H1 (cell line): ENCODE data around the gene LDLRAD3. TPM values are rescaled to one million over a fixed set of nuclear protein-coding genes. Genes with fewer than 3 reads are reported as not detected.

Experiments used
- EP300 ChIP-seq, 2 experiments: IDR thresholded peaks; 1 replicate in 1 of 2; 2 replicates in 1 of 2; pipeline ENCODE4 v1.6.1; 2011 to 2012; ENCODE audit warnings: low read depth in 2 of 2, low read length in 2 of 2, mild to moderate bottlenecking in 2 of 2, borderline replicate concordance in 1 of 2, inconsistent platforms in 1 of 2, moderate library complexity in 1 of 2
- YY1 ChIP-seq: IDR thresholded peaks from 2 replicates; pipeline ENCODE4 v1.6.1; 2011; ENCODE audit warnings: low read depth, mild to moderate bottlenecking, low read length
- polyA plus RNA-seq, 7 experiments: library from polyadenylated mRNA; depleted of rRNA in 3 of 7; stranded (reverse) in 5 of 7; unstranded in 2 of 7; fragments of >200 nt in 5 of 7; fragments of 200-250 nt in 2 of 7; gene quantifications; 1 replicate in 5 of 7; 2 replicates in 1 of 7; 4 replicates in 1 of 7; pipeline versions ENCODE4 v1.2.1 to v1.2.3, GENCODE V29; 2011 to 2013; ENCODE audit warnings: missing spikeins in 2 of 7, mixed read lengths in 2 of 7
- total RNA-seq: library from RNA; stranded (reverse); fragmentation: NEBNext Ultra II Directional; extraction: Animal tissue kit (Norgen Biotek cat#: 25700); gene quantifications from 2 replicates; pipeline ENCODE4 v1.2.1, GENCODE V29; 2021
- TF ChIP-seq, protein P1 (sequence below): fragments of 300-600 bp; sonication (generic); IDR thresholded peaks from 2 replicates; pipeline ENCODE4 v1.7.1; 2012; ENCODE audit warnings: low read length, moderate library complexity, mild to moderate bottlenecking, inconsistent platforms; ENCODE audit not compliant: insufficient replicate concordance

The LDLRAD3 gene
- total and polyA plus RNA-seq, 2 of the 8 experiments (the other 6 are each of a cell fraction or from before 2014, with no cell fraction given), result 18.6 to 22.8 TPM

- TF ChIP-seq, protein P1, sequence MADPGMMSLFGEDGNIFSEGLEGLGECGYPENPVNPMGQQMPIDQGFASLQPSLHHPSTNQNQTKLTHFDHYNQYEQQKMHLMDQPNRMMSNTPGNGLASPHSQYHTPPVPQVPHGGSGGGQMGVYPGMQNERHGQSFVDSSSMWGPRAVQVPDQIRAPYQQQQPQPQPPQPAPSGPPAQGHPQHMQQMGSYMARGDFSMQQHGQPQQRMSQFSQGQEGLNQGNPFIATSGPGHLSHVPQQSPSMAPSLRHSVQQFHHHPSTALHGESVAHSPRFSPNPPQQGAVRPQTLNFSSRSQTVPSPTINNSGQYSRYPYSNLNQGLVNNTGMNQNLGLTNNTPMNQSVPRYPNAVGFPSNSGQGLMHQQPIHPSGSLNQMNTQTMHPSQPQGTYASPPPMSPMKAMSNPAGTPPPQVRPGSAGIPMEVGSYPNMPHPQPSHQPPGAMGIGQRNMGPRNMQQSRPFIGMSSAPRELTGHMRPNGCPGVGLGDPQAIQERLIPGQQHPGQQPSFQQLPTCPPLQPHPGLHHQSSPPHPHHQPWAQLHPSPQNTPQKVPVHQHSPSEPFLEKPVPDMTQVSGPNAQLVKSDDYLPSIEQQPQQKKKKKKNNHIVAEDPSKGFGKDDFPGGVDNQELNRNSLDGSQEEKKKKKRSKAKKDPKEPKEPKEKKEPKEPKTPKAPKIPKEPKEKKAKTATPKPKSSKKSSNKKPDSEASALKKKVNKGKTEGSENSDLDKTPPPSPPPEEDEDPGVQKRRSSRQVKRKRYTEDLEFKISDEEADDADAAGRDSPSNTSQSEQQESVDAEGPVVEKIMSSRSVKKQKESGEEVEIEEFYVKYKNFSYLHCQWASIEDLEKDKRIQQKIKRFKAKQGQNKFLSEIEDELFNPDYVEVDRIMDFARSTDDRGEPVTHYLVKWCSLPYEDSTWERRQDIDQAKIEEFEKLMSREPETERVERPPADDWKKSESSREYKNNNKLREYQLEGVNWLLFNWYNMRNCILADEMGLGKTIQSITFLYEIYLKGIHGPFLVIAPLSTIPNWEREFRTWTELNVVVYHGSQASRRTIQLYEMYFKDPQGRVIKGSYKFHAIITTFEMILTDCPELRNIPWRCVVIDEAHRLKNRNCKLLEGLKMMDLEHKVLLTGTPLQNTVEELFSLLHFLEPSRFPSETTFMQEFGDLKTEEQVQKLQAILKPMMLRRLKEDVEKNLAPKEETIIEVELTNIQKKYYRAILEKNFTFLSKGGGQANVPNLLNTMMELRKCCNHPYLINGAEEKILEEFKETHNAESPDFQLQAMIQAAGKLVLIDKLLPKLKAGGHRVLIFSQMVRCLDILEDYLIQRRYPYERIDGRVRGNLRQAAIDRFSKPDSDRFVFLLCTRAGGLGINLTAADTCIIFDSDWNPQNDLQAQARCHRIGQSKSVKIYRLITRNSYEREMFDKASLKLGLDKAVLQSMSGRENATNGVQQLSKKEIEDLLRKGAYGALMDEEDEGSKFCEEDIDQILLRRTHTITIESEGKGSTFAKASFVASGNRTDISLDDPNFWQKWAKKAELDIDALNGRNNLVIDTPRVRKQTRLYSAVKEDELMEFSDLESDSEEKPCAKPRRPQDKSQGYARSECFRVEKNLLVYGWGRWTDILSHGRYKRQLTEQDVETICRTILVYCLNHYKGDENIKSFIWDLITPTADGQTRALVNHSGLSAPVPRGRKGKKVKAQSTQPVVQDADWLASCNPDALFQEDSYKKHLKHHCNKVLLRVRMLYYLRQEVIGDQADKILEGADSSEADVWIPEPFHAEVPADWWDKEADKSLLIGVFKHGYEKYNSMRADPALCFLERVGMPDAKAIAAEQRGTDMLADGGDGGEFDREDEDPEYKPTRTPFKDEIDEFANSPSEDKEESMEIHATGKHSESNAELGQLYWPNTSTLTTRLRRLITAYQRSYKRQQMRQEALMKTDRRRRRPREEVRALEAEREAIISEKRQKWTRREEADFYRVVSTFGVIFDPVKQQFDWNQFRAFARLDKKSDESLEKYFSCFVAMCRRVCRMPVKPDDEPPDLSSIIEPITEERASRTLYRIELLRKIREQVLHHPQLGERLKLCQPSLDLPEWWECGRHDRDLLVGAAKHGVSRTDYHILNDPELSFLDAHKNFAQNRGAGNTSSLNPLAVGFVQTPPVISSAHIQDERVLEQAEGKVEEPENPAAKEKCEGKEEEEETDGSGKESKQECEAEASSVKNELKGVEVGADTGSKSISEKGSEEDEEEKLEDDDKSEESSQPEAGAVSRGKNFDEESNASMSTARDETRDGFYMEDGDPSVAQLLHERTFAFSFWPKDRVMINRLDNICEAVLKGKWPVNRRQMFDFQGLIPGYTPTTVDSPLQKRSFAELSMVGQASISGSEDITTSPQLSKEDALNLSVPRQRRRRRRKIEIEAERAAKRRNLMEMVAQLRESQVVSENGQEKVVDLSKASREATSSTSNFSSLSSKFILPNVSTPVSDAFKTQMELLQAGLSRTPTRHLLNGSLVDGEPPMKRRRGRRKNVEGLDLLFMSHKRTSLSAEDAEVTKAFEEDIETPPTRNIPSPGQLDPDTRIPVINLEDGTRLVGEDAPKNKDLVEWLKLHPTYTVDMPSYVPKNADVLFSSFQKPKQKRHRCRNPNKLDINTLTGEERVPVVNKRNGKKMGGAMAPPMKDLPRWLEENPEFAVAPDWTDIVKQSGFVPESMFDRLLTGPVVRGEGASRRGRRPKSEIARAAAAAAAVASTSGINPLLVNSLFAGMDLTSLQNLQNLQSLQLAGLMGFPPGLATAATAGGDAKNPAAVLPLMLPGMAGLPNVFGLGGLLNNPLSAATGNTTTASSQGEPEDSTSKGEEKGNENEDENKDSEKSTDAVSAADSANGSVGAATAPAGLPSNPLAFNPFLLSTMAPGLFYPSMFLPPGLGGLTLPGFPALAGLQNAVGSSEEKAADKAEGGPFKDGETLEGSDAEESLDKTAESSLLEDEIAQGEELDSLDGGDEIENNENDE, result no peak
- TF ChIP-seq EP300 (IDR thresholded peaks at IDR 0.05; ENCODE audit: borderline replicate concordance in 1 of 2, low read depth in 2 of 2, low read length in 2 of 2) (no peak), YY1 (no peak)
Measured at GRCh38 chr11:36038541-36038940, 94.7 kb downstream of the LDLRAD3 start (continued).
